WTC11 (cell line): ENCODE data around the gene POLR2L. TPM values are rescaled to one million over a fixed set of nuclear protein-coding genes. Genes with fewer than 3 reads are reported as not detected.

ENCODE experiments used
- ERG ChIP-seq: fragments of 250-450 bp; sonication (Bioruptor Pico); IDR thresholded peaks from 2 replicates; pipeline ENCODE4 v1.8.0; 2021; ENCODE audit warnings: mild to moderate bottlenecking
- FOXP1 ChIP-seq: sonication (generic); formaldehyde crosslinking; IDR thresholded peaks from 2 replicates; pipeline ENCODE4 v1.8.0; 2022; ENCODE audit warnings: missing genetic modification reagents, mild to moderate bottlenecking, moderate library complexity, borderline replicate concordance
- GABPB1 ChIP-seq: sonication (generic); formaldehyde crosslinking; IDR thresholded peaks from 2 replicates; pipeline ENCODE4 v1.8.1; 2023; ENCODE audit warnings: mild to moderate bottlenecking, missing genetic modification reagents
- MLX ChIP-seq: sonication (generic); formaldehyde crosslinking; IDR thresholded peaks from 2 replicates; pipeline ENCODE4 v1.8.1; 2023; ENCODE audit warnings: mild to moderate bottlenecking, missing genetic modification reagents, moderate library complexity
- NFYB ChIP-seq: sonication (generic); formaldehyde crosslinking; conservative IDR thresholded peaks from 2 replicates; pipeline ENCODE4 v1.8.0; 2022; ENCODE audit warnings: low read depth, missing genetic modification reagents
- NR1H2 ChIP-seq: sonication (generic); formaldehyde crosslinking; IDR thresholded peaks from 2 replicates; pipeline ENCODE4 v1.9.0; 2021; ENCODE audit warnings: mild to moderate bottlenecking, moderate library complexity, missing genetic modification reagents
- OVOL2 ChIP-seq: fragments of 250-450 bp; sonication (Bioruptor Pico); IDR thresholded peaks from 2 replicates; pipeline ENCODE4 v1.9.0; 2021; ENCODE audit warnings: mild to moderate bottlenecking, borderline replicate concordance
- RORB ChIP-seq: fragments of 250-450 bp; sonication (Bioruptor Pico); IDR thresholded peaks from 2 replicates; pipeline ENCODE4 v1.9.0; 2021; ENCODE audit warnings: mild to moderate bottlenecking
- SMAD3 ChIP-seq: sonication (generic); formaldehyde crosslinking; IDR thresholded peaks from 2 replicates; pipeline ENCODE4 v1.8.0; 2022; ENCODE audit warnings: missing genetic modification reagents, mild to moderate bottlenecking, borderline replicate concordance
- SP1 ChIP-seq: sonication (generic); formaldehyde crosslinking; conservative IDR thresholded peaks from 2 replicates; pipeline ENCODE4 v1.8.1; 2022; ENCODE audit warnings: missing genetic modification reagents
- ZBTB21 ChIP-seq: sonication (generic); formaldehyde crosslinking; IDR thresholded peaks from 2 replicates; pipeline ENCODE4 v1.8.1; 2023; ENCODE audit warnings: mild to moderate bottlenecking, missing genetic modification reagents, borderline replicate concordance
- ZNF219 ChIP-seq: sonication (generic); formaldehyde crosslinking; IDR thresholded peaks from 2 replicates; pipeline ENCODE4 v1.8.0; 2023; ENCODE audit warnings: missing genetic modification reagents, mild to moderate bottlenecking, borderline replicate concordance
- ZNF671 ChIP-seq: fragments of 250-450 bp; sonication (Bioruptor Pico); IDR thresholded peaks from 2 replicates; pipeline ENCODE4 v1.8.0; 2021; ENCODE audit warnings: mild to moderate bottlenecking
- total RNA-seq: library from RNA; stranded (reverse); gene quantifications from 3 replicates; pipeline ENCODE4 v1.2.3, GENCODE V29; 2021
- TF ChIP-seq, protein P1 (sequence below): sonication (generic); formaldehyde crosslinking; IDR thresholded peaks from 2 replicates; pipeline ENCODE4 v1.8.1; 2022; ENCODE audit warnings: mild to moderate bottlenecking, missing genetic modification reagents, moderate library complexity, borderline replicate concordance
- TF ChIP-seq, protein P2 (sequence below): sonication (generic); formaldehyde crosslinking; conservative IDR thresholded peaks from 2 replicates; pipeline ENCODE4 v1.8.1; 2023; ENCODE audit warnings: mild to moderate bottlenecking, low read depth, missing genetic modification reagents, moderate library complexity
- TF ChIP-seq, protein P3 (sequence below): fragments of 200-600 bp; IDR thresholded peaks from 2 replicates; pipeline ENCODE4 v1.8.0; 2022; ENCODE audit warnings: antibody characterized with exemption
- TF ChIP-seq, protein P4 (sequence below): fragments of 250-450 bp; sonication (Bioruptor Pico); IDR thresholded peaks from 2 replicates; pipeline ENCODE4 v1.9.0; 2021; ENCODE audit warnings: mild to moderate bottlenecking, borderline replicate concordance

POLR2L gene
- total RNA-seq, 1 experiment from 2014 or later = 152 TPM

GRCh38 chr11:838441-839279 lies 3.7 kb downstream of the POLR2L start (continued):
- TF ChIP-seq ZBTB21 (CRISPR knock-in tag) = no peak
- TF ChIP-seq GABPB1 = peak; percentile 41; the same call in 1 of the 2 replicates
- no peak for TF ChIP-seq MLX (CRISPR knock-in tag)
- TF ChIP-seq OVOL2 = no peak
- peak; percentile 38; the same call in 1 of the 2 replicates for TF ChIP-seq FOXP1 (CRISPR knock-in tag)
- TF ChIP-seq SP1 = no peak
- TF ChIP-seq, protein P1, sequence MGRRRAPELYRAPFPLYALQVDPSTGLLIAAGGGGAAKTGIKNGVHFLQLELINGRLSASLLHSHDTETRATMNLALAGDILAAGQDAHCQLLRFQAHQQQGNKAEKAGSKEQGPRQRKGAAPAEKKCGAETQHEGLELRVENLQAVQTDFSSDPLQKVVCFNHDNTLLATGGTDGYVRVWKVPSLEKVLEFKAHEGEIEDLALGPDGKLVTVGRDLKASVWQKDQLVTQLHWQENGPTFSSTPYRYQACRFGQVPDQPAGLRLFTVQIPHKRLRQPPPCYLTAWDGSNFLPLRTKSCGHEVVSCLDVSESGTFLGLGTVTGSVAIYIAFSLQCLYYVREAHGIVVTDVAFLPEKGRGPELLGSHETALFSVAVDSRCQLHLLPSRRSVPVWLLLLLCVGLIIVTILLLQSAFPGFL (CRISPR knock-in tag) = no peak
- TF ChIP-seq, protein P2, sequence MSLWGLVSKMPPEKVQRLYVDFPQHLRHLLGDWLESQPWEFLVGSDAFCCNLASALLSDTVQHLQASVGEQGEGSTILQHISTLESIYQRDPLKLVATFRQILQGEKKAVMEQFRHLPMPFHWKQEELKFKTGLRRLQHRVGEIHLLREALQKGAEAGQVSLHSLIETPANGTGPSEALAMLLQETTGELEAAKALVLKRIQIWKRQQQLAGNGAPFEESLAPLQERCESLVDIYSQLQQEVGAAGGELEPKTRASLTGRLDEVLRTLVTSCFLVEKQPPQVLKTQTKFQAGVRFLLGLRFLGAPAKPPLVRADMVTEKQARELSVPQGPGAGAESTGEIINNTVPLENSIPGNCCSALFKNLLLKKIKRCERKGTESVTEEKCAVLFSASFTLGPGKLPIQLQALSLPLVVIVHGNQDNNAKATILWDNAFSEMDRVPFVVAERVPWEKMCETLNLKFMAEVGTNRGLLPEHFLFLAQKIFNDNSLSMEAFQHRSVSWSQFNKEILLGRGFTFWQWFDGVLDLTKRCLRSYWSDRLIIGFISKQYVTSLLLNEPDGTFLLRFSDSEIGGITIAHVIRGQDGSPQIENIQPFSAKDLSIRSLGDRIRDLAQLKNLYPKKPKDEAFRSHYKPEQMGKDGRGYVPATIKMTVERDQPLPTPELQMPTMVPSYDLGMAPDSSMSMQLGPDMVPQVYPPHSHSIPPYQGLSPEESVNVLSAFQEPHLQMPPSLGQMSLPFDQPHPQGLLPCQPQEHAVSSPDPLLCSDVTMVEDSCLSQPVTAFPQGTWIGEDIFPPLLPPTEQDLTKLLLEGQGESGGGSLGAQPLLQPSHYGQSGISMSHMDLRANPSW (CRISPR knock-in tag) = no peak
- peak; percentile 18; the same call in 1 of the 2 replicates for TF ChIP-seq NR1H2 (CRISPR knock-in tag)
- TF ChIP-seq NFYB = no peak
- TF ChIP-seq ZNF671 (CRISPR knock-in tag) = no peak
- no peak for TF ChIP-seq ZNF219 (CRISPR knock-in tag)
- TF ChIP-seq RORB (CRISPR knock-in tag) = no peak
- no peak for TF ChIP-seq SMAD3 (CRISPR knock-in tag)
- TF ChIP-seq, protein P3, sequence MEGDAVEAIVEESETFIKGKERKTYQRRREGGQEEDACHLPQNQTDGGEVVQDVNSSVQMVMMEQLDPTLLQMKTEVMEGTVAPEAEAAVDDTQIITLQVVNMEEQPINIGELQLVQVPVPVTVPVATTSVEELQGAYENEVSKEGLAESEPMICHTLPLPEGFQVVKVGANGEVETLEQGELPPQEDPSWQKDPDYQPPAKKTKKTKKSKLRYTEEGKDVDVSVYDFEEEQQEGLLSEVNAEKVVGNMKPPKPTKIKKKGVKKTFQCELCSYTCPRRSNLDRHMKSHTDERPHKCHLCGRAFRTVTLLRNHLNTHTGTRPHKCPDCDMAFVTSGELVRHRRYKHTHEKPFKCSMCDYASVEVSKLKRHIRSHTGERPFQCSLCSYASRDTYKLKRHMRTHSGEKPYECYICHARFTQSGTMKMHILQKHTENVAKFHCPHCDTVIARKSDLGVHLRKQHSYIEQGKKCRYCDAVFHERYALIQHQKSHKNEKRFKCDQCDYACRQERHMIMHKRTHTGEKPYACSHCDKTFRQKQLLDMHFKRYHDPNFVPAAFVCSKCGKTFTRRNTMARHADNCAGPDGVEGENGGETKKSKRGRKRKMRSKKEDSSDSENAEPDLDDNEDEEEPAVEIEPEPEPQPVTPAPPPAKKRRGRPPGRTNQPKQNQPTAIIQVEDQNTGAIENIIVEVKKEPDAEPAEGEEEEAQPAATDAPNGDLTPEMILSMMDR = peak; percentile 27; the same call in 1 of the 2 replicates
- TF ChIP-seq ERG (CRISPR knock-in tag) = no peak
- TF ChIP-seq, protein P4, sequence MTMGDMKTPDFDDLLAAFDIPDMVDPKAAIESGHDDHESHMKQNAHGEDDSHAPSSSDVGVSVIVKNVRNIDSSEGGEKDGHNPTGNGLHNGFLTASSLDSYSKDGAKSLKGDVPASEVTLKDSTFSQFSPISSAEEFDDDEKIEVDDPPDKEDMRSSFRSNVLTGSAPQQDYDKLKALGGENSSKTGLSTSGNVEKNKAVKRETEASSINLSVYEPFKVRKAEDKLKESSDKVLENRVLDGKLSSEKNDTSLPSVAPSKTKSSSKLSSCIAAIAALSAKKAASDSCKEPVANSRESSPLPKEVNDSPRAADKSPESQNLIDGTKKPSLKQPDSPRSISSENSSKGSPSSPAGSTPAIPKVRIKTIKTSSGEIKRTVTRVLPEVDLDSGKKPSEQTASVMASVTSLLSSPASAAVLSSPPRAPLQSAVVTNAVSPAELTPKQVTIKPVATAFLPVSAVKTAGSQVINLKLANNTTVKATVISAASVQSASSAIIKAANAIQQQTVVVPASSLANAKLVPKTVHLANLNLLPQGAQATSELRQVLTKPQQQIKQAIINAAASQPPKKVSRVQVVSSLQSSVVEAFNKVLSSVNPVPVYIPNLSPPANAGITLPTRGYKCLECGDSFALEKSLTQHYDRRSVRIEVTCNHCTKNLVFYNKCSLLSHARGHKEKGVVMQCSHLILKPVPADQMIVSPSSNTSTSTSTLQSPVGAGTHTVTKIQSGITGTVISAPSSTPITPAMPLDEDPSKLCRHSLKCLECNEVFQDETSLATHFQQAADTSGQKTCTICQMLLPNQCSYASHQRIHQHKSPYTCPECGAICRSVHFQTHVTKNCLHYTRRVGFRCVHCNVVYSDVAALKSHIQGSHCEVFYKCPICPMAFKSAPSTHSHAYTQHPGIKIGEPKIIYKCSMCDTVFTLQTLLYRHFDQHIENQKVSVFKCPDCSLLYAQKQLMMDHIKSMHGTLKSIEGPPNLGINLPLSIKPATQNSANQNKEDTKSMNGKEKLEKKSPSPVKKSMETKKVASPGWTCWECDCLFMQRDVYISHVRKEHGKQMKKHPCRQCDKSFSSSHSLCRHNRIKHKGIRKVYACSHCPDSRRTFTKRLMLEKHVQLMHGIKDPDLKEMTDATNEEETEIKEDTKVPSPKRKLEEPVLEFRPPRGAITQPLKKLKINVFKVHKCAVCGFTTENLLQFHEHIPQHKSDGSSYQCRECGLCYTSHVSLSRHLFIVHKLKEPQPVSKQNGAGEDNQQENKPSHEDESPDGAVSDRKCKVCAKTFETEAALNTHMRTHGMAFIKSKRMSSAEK (CRISPR knock-in tag) = no peak
- TF ChIP-seq, all 79 proteins: peak for 10
